Measurements from ENCODE around the gene DVL3.

GRCh38 chr3:184193991-184194539 lies 38.9 kb downstream of the DVL3 start:
- no peak for TF ChIP-seq POLR2AphosphoS5 (IDR thresholded peaks at IDR 0.05; ENCODE audit: low read depth)
- TF ChIP-seq, protein P1, sequence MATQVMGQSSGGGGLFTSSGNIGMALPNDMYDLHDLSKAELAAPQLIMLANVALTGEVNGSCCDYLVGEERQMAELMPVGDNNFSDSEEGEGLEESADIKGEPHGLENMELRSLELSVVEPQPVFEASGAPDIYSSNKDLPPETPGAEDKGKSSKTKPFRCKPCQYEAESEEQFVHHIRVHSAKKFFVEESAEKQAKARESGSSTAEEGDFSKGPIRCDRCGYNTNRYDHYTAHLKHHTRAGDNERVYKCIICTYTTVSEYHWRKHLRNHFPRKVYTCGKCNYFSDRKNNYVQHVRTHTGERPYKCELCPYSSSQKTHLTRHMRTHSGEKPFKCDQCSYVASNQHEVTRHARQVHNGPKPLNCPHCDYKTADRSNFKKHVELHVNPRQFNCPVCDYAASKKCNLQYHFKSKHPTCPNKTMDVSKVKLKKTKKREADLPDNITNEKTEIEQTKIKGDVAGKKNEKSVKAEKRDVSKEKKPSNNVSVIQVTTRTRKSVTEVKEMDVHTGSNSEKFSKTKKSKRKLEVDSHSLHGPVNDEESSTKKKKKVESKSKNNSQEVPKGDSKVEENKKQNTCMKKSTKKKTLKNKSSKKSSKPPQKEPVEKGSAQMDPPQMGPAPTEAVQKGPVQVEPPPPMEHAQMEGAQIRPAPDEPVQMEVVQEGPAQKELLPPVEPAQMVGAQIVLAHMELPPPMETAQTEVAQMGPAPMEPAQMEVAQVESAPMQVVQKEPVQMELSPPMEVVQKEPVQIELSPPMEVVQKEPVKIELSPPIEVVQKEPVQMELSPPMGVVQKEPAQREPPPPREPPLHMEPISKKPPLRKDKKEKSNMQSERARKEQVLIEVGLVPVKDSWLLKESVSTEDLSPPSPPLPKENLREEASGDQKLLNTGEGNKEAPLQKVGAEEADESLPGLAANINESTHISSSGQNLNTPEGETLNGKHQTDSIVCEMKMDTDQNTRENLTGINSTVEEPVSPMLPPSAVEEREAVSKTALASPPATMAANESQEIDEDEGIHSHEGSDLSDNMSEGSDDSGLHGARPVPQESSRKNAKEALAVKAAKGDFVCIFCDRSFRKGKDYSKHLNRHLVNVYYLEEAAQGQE (IDR thresholded peaks at IDR 0.05; ENCODE audit: unreplicated experiment): no peak
- no peak for TF ChIP-seq EZH2 (IDR thresholded peaks at IDR 0.05; ENCODE audit: low read depth, unreplicated experiment)
- TF ChIP-seq, protein P2, sequence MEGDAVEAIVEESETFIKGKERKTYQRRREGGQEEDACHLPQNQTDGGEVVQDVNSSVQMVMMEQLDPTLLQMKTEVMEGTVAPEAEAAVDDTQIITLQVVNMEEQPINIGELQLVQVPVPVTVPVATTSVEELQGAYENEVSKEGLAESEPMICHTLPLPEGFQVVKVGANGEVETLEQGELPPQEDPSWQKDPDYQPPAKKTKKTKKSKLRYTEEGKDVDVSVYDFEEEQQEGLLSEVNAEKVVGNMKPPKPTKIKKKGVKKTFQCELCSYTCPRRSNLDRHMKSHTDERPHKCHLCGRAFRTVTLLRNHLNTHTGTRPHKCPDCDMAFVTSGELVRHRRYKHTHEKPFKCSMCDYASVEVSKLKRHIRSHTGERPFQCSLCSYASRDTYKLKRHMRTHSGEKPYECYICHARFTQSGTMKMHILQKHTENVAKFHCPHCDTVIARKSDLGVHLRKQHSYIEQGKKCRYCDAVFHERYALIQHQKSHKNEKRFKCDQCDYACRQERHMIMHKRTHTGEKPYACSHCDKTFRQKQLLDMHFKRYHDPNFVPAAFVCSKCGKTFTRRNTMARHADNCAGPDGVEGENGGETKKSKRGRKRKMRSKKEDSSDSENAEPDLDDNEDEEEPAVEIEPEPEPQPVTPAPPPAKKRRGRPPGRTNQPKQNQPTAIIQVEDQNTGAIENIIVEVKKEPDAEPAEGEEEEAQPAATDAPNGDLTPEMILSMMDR (conservative IDR thresholded peaks at IDR 0.05; ENCODE audit: low read depth in 2 of 2): no peak
- TF ChIP-seq CREB1 (CRISPR knock-in tag; IDR thresholded peaks at IDR 0.05; ENCODE audit: low read depth): no peak
- TF ChIP-seq JUNB (IDR thresholded peaks at IDR 0.05; ENCODE audit: unreplicated experiment): no peak
- TF ChIP-seq EZH2phosphoT487 (IDR thresholded peaks at IDR 0.05; ENCODE audit: unreplicated experiment): no peak
- no peak for TF ChIP-seq NANOG (IDR thresholded peaks at IDR 0.05; ENCODE audit: borderline replicate concordance)
- TF ChIP-seq, protein P3, sequence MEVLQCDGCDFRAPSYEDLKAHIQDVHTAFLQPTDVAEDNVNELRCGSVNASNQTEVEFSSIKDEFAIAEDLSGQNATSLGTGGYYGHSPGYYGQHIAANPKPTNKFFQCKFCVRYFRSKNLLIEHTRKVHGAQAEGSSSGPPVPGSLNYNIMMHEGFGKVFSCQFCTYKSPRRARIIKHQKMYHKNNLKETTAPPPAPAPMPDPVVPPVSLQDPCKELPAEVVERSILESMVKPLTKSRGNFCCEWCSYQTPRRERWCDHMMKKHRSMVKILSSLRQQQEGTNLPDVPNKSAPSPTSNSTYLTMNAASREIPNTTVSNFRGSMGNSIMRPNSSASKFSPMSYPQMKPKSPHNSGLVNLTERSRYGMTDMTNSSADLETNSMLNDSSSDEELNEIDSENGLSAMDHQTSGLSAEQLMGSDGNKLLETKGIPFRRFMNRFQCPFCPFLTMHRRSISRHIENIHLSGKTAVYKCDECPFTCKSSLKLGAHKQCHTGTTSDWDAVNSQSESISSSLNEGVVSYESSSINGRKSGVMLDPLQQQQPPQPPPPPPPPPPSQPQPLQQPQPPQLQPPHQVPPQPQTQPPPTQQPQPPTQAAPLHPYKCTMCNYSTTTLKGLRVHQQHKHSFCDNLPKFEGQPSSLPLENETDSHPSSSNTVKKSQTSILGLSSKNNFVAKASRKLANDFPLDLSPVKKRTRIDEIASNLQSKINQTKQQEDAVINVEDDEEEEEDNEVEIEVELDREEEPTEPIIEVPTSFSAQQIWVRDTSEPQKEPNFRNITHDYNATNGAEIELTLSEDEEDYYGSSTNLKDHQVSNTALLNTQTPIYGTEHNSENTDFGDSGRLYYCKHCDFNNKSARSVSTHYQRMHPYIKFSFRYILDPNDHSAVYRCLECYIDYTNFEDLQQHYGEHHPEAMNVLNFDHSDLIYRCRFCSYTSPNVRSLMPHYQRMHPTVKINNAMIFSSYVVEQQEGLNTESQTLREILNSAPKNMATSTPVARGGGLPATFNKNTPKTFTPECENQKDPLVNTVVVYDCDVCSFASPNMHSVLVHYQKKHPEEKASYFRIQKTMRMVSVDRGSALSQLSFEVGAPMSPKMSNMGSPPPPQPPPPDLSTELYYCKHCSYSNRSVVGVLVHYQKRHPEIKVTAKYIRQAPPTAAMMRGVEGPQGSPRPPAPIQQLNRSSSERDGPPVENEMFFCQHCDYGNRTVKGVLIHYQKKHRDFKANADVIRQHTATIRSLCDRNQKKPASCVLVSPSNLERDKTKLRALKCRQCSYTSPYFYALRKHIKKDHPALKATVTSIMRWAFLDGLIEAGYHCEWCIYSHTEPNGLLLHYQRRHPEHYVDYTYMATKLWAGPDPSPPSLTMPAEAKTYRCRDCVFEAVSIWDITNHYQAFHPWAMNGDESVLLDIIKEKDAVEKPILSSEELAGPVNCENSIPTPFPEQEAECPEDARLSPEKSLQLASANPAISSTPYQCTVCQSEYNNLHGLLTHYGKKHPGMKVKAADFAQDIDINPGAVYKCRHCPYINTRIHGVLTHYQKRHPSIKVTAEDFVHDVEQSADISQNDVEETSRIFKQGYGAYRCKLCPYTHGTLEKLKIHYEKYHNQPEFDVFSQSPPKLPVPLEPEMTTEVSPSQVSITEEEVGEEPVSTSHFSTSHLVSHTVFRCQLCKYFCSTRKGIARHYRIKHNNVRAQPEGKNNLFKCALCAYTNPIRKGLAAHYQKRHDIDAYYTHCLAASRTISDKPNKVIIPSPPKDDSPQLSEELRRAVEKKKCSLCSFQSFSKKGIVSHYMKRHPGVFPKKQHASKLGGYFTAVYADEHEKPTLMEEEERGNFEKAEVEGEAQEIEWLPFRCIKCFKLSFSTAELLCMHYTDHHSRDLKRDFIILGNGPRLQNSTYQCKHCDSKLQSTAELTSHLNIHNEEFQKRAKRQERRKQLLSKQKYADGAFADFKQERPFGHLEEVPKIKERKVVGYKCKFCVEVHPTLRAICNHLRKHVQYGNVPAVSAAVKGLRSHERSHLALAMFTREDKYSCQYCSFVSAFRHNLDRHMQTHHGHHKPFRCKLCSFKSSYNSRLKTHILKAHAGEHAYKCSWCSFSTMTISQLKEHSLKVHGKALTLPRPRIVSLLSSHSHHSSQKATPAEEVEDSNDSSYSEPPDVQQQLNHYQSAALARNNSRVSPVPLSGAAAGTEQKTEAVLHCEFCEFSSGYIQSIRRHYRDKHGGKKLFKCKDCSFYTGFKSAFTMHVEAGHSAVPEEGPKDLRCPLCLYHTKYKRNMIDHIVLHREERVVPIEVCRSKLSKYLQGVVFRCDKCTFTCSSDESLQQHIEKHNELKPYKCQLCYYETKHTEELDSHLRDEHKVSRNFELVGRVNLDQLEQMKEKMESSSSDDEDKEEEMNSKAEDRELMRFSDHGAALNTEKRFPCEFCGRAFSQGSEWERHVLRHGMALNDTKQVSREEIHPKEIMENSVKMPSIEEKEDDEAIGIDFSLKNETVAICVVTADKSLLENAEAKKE (CRISPR knock-in tag; IDR thresholded peaks at IDR 0.05): no peak
- TF ChIP-seq, protein P4, sequence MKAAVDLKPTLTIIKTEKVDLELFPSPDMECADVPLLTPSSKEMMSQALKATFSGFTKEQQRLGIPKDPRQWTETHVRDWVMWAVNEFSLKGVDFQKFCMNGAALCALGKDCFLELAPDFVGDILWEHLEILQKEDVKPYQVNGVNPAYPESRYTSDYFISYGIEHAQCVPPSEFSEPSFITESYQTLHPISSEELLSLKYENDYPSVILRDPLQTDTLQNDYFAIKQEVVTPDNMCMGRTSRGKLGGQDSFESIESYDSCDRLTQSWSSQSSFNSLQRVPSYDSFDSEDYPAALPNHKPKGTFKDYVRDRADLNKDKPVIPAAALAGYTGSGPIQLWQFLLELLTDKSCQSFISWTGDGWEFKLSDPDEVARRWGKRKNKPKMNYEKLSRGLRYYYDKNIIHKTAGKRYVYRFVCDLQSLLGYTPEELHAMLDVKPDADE (IDR thresholded peaks at IDR 0.05): no peak
- no peak for TF ChIP-seq STAT1 (IDR thresholded peaks at IDR 0.05; ENCODE audit: unreplicated experiment)
- TF ChIP-seq ZNF114 (CRISPR knock-in tag; IDR thresholded peaks at IDR 0.05): no peak
